NCI-H2081 treated with DMSO at 0.1 percent for 48 hours (cell line): ENCODE data around the gene HRAS.

ENCODE experiments used
- DNase-seq: peaks from one replicate; lab custom pipeline; 2025; lab: John Stamatoyannopoulos, UW

Gene HRAS

GRCh38 chr11:553083-553987 lies 18.0 kb upstream of the HRAS start:
- no peak for DNase-seq

- DNase-seq = no peak
Measured at GRCh38 chr11:551596-551995, 16.2 kb upstream of the HRAS start.

- no peak for DNase-seq
Measured at GRCh38 chr11:551131-551530, 15.8 kb upstream of the HRAS start.

- DNase-seq = no peak
Measured at GRCh38 chr11:550746-551085, 15.3 kb upstream of the HRAS start.

GRCh38 chr11:550021-550745 lies 14.8 kb upstream of the HRAS start:
- no peak for DNase-seq

- no peak for DNase-seq
Measured at GRCh38 chr11:548700-549603, 13.6 kb upstream of the HRAS start.

- DNase-seq = no peak
Measured at GRCh38 chr11:545171-545570, 9.8 kb upstream of the HRAS start.

- DNase-seq = no peak
Measured at GRCh38 chr11:544817-545166, 9.4 kb upstream of the HRAS start.

- DNase-seq = no peak
Measured at GRCh38 chr11:541433-541885, 6.1 kb upstream of the HRAS start.

GRCh38 chr11:540583-541432 lies 5.4 kb upstream of the HRAS start:
- DNase-seq = no peak

GRCh38 chr11:539971-540481 lies 4.7 kb upstream of the HRAS start:
- DNase-seq = no peak

- no peak for DNase-seq
Measured at GRCh38 chr11:538431-539051, 3.2 kb upstream of the HRAS start.

GRCh38 chr11:537622-538430 lies 2.5 kb upstream of the HRAS start:
- DNase-seq = no peak

- peak; percentile 70 for DNase-seq
Measured at GRCh38 chr11:536841-537621, 1.7 kb upstream of the HRAS start, which contains the start of gene LRRC56. Gene LRRC56, plus strand, starts transcription at chr11:537527. Its CDS starts 3,158 bp downstream, at chr11:540685.

- no peak for DNase-seq
Measured at GRCh38 chr11:535210-535518, 212 bp downstream of the HRAS start.

GRCh38 chr11:534396-535209 lies 773 bp downstream of the HRAS start:
- DNase-seq = no peak

GRCh38 chr11:533586-534395 lies 1.6 kb downstream of the HRAS start:
- no peak for DNase-seq
